ENCODE data around the gene DCTN5.
"Not testable (repeated sequence)": the region's sequence is repeated elsewhere in the genome, so short reads cannot be mapped to it uniquely, and the experiment has no call there.

The DCTN5 gene

DNA sequence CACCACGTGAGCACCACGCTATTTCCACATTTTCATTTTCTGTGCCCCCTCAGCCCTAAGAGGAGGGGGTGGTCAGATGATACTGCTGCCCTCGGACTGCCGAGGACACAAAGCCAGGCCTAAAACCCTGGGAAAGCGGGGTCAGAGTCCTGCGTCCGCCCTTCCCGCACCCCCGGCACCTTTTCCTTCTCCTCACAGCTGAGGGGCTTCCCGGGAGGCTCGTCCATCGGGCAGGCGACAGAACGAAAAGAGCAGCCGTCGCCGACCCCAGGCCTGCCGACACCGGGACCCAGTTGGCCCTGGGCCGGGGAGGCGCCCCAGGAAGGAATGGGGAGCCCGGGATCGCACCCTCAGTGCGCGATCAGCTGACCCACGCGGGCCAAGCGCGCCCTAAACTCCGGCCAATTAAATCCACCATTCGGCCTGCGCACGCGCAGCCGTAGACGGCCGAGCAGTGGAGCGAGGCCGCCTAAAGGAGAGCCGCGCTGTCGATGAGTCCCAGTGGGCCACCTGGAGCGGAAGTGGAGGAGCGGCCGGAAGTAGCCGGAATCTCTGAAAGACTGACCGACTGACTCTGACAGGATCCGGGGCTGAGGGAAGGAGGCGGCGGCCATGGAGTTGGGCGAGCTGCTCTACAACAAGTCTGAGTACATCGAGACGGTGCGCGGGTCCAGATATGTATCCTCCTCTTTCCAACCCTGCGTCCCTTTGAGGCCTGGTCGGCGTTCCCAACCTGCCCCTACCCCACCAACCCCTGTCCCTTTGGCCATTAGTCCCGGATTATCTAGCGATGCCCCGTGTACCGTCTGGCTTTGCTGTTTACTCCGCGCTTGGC lies at the start of gene DCTN5, which contains the start of gene PALB2:
Gene DCTN5, plus strand, starts transcription at position 536 of the 835 bp plus-strand sequence. Its CDS starts 77 bp downstream, at position 613.
Gene PALB2, minus strand, starts transcription at position 380 of the 835 bp plus-strand sequence. Its CDS starts 153 bp downstream, at position 227.
- DNase-seq = peak; percentile 94

DNA sequence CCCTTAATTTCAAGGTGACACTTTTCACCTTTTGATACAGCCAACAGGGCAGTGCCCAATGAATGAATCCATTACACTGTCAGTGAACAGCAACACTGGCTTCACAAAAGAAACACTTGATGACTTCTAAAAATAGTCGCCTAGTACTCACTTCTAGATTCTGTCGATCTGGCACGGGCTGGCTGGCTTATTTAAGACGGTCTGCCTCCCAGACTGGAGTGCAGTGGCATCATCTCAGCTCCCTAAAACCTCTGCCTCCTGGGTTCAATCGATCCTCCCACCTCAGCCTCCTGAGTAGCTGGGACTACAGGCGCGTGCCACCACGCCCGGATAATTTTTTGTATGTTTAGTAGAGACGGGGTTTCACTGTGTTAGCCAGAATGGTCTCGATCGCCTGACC lies 47.1 kb upstream of the DCTN5 start:
- DNase-seq = no peak

DNA sequence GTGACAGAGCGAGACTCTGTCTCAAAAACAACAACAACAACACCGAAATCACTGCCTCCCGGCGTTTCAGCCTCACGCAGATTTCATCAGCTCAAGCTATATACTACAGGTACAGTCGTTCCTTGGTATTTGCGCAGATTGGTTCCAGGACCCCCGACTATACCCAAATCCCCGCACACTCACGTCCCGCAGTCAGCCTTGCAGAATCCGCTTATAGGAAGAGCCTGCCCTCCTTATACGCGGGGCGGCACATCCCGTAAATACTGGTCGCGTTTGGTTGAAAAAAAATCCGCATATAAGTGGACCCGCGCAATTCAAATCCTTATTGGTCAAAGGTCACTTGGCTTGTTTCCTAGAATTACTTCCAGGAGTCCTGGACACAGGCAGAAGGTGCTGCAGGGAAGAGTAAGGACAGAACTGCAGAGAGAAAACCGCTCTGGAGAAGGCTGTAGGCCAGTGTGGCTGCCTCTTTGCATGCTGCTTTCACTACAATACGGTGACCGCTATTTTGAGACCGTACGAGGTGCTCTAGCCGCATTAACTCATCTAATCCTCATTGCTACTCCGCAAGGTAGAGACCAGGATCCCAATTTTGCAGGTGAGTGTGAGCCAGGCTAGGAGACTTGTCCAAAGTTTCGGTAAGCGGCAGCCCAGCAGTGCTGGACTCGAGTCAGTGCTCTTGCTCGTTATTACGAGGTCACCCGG lies 45.9 kb upstream of the DCTN5 start:
- no peak for DNase-seq

DNA sequence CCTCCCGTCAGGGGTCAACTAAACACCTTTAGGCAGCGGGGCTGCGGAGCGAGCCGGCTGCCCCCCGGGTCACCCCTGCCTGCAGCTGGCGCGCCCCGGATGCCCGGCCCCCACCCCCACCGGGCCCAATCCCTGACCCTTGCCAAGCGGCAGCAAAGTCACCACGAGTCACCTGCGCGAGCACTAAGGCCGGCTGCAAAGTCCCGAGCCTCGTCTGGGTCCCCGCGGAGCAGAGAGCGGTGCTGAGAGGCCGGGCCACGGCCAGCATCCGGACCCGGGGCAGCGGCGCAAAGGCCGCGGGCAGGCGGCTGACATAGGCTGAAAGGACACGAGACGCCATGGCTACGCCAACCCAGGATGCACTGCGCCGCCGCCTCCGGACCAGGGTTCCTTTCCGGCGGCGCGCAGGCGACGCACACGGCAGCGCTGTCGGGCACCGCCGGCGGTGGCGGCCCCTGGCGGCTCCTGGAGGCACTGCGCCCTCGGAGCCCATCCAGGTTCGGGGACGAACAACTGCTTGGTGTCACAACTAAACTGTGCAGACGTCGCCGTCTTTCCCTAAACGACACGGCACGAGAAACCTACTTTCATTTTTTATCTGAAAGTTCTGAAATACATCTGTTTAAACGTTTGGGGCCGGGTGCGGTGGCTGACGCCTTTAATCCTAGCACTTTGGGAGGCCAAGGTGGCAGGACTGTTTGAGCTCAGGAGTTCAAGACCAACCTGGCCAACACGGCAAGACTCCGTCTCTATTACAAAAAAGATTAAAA lies 45.1 kb upstream of the DCTN5 start, which contains the start of gene NDUFAB1:
Gene NDUFAB1, minus strand, starts transcription at position 366 of the 770 bp plus-strand sequence. Its CDS starts 26 bp downstream, at position 340.
- peak; percentile 94 for DNase-seq

DNA sequence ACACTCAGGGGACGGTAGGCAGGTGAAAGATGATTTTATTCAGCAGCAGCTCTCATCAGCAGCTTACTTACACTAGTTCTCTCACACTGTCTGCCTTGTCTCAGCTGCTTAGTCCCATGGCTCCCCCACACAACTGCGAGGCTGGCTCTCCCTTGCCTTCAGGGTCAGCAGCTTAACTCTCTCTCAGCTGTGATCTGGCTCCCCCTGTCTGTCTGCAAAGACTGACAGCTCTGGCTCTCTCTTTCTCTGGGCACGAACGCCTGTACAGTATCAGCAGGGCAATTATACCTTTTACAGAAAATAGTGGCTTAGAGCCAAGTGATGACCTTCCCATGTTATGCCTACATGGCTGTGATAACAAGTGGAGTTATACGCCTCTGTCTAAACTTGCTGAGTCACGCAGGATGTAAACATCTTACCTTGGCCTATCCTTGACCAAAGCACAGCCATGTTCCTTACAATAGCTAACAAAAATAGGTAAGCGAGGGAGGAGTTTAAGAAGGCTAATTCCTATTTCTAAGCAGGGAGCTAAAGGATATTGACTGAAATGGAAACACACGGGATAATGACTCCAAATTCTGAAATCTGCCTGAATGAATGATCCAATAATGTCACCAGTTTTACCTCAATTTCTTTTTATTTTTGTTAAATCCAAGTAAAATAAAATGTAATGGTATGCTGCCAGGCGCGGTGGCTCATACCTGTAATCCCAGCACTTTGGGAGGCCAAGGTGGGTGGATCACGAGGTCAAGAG lies 44.1 kb upstream of the DCTN5 start:
- DNase-seq = peak; percentile 8

DNA sequence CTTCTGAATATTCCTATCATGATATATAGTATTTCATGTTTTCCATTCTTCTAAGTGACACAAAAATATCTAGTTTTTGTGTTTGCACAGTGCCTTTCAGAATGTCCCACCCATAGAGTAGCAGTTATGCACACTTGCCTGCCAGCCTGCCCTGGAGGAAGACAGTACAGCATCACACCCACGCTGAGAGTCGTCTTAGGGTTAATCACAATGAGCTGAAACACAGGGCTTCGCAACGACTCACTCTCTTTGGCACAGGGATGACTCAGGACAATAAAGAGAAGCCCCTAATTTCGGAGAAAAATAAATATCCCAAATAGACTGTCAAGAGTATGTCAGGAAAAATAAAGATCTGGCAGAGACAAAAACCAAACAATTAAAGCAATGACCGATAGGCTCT lies 33.5 kb upstream of the DCTN5 start:
- DNase-seq = no peak

DNA sequence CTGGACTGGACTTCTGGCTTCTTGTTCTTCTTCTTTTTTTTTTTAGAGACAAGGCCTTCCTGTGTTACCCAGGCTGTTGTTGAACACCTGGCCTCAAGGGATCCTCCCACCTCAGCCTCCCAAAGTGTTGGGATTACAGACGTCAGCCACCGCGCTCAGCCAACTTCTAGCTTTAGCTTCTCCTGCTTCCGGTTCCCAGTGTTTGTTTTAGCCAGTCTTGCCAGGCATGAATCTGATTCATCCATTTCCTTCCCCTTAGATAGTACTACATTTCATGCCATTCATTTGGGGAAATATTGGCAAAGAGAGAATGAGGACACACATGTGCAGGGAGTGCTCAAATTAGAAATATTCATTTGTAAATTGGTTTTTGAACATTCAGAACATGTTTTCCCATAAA lies 33.1 kb upstream of the DCTN5 start:
- no peak for DNase-seq

DNA sequence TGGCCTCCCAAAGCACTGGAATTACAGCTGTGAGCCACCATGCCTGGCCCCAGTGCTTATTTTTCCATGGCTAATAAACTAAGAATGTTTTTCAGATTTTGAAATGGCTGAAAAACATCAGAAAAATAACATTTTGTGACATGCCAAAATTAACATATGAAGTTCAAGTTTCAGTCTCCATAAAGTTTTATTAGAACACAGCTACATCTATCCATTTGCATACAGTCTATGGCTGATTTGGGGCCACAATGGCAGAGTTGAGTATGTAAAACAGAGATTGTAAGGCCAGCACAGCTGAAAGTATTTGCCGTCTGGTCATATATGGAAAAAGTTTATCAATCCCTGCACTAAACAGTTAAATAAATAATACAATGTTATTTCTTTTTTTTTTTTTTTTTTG lies 31.3 kb upstream of the DCTN5 start:
- no peak for DNase-seq

DNA sequence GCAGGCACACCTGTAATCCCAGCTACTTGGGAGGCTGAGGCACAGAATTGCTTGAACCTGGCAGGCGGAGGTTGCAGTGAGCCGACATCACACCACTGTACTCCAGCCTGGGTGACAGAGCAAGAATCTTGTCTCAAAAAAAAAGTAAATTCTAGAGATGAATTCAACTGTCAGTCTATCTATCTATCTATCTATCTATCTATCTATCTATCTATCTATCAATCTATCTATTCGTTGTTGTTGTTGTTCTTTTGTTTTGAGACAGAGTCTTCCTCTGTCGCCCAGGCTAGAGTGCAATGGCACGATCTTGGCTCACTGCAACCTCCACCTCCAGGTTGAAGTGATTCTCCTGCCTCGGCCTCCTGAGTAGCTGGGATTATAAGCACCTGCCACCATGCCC lies 30.4 kb upstream of the DCTN5 start:
- not testable (repeated sequence) for DNase-seq

DNA sequence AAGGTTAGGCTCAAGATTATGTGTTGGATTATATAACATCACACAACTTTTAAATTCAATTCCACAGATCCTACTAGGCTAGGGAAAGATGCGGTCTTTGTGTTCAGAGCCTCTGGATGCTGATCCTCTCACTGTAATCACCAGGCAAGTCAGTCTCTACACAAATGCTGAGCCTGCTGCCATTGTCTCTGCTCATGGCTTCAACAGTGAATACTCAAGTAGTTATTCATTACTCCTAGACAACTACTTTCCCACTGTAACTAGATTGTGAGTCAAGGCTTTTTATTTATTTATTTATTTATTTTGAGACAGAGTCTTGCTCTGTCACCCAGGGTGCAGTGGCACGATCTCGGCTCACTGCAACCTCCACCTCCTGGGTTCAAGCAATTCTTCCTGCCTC lies 29.3 kb upstream of the DCTN5 start:
- no peak for DNase-seq

DNA sequence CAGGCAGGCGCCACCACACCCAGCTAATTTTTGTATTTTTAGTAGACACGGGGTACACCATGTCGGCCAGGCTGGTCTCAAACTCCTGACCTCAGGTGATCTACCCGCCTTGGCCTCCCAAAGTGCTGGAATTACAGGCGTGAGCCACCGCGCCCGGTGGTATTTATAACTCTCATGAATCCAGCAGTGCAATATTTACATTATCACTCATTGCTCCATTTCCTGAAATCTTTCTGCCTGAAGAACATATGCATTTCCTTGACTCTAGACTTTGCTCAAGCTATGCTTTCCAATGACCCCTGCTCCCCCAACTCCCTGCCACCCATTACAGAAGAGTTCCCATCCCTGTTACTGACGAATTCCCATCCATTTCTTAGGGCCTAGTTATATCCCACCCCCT lies 25.5 kb upstream of the DCTN5 start:
- no peak for DNase-seq

DNA sequence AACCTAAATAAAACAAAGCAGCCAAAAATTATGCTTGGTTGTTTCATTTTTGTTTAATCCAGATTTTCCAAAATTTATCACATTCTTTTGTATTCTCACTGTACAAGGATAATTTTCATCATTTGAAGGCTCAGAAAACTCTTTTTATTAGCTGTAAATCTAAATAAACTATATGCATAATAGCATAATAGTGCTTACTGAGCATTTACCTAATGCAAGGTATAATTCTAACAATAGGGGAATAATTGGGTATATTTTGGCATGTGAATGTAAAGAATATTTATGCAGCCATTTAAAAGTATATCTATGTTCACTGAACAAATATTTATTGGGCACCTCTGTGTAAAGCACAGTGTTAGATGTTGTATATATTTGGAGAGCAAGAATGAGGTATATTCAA lies 17.2 kb upstream of the DCTN5 start:
- no peak for DNase-seq

DNA sequence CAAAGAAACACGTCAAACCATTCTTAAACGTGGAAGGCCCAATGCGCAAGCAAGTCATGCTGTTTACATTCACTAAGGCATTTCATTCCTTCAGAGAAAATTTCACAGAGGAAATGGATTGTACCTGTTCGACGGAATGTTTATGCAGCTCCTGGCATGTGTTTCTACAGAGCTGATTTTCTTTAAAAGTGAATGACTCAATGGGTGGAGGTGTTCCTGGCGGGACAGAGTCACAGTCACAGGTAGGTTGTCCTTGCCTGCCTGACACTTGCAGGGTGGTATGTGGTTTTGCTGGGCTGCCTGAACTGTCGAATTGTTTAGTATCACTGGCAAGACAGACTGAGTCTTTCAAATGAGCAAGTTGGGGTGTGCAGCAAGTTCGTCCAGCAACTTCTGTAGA lies 11.8 kb upstream of the DCTN5 start:
- DNase-seq = no peak

DNA sequence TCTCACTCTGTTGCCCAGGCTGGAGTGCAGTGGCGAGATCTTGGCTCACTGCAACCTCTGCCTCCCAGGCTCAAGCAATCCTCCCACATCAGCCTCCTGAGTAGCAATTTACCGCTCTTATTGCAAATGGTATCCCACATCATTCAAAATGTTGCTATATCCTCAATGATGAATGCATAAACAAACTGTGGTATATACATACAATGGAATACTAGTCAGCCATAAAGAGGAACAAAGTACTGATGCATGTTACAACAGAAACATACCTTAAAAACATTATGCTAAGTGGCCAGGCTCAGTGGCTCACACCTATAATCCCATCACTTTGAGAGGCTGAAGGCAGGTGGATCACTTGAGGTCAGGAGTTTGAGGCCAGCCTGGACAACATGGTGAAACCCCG lies 9.4 kb upstream of the DCTN5 start:
- DNase-seq = not testable (repeated sequence)

DNA sequence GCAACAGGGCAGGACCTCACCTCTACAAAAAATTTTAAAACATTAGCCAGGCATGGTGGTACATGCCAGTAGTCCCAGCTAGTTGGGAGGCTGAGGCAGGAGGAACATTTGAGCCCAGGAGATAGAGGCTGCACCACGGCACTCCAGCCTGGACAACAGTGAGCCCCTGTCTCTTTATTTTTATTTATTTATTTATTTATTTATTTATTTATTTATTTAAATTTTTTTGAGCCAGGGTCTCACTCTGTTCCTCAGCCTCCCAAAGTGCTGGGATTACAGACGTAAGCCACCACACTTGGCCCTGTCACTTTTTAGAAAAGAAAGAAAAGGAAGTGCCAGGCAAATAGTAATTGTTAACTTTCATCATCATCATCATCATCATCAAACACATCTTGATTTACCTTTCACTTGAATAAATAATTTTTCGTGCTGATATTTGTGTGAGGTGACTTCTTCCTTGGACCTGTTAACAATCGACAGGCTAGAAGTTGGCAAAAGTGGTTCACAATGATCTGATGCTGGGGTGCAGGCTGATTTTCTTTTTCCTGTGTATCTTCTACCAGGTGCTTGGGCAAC lies 6.7 kb upstream of the DCTN5 start:
- no peak for DNase-seq

DNA sequence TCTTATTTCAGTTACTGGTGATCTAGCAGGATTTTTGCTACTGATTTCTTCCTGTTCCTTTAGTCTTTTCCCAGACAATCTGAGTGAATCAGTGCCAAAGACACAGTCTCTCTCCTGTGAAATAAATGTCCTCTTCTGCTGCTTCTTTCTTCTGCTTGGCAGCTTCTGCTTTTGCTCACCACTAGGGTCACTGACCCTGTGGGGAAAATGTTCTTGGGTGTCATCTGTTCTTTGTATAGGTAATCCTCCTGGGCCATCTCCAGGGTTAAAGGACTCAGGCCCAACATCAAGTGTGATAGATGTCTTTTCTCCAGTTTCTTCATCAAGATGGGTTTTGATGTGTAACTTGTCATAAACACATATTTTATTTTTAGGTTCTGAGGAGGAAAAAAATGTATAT lies 5.3 kb upstream of the DCTN5 start:
- no peak for DNase-seq

DNA sequence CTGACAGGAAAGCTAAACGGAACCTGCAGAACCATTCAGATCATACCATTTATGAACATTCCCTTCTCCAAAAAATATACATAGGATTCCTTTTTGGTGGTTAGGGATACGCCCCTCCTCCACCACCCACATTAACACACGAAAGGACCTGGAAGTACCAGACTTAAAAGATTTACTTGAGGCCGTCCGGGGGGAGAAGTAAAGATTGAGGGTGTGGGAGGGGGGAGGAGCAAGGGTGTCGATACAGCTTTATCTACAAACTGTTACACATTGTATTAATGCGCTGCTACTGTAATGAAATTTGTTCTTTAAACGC lies 693 bp upstream of the DCTN5 start:
- no peak for DNase-seq

DNA sequence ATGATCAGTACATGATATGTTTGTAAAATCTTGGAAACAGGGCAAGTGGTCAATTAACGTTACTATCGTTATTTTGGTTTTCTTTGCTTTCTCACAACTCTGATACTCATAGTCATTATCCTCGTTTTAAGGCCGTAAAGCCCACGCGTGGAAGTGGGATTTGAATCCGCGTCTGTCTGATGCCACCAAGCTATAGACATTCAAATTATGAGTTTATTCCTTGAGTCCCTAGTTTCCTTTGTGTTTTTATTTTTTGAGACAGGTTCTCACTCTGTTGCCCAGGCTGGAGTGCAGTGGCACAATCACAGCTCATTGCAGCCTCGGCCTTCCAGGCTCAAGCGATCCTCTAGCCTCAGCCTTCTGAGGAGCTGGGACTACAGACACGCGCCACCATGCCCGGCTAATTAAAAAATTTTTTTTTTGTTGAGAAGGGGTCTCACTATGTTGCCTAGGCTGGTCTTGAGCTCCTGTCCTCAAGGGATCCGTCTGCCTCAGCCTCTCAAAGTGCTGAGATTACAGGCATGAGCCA lies 1.0 kb downstream of the DCTN5 start:
- peak; percentile 1 for DNase-seq

DNA sequence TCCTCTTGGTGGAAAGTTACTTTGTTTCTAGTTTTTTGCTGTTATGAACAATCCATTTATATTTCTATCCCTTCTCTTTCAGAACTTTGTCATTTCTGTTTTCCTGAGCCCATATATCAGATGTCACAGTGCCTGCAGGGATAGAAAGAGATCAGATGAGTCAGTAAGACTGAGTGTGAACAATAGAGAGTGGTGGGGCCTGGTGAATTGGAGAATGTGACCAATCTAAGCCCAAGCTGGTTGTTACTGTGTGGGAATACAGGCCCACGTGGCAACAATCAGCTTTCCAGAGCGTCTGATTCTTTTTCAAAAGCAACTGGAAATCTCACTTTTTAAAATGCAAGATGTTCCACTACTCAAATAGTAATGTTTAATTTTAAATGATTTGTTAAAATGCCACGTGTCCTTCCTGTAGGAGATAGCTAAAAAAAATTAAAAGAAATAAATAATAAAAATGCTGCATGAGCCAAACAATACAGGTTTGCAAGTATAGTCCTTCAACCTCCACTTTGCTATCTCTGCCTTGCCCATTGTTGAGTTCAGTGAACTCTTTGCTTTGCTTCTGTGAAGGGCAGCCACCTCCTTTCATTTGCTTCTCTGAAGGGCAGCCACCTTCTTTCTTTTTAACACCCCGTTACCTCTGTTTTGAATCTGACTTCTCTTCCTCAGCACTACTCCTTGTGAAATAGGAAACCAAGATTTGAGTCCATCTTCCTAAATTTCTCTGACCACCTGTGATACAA lies 9.6 kb downstream of the DCTN5 start:
- no peak for DNase-seq

DNA sequence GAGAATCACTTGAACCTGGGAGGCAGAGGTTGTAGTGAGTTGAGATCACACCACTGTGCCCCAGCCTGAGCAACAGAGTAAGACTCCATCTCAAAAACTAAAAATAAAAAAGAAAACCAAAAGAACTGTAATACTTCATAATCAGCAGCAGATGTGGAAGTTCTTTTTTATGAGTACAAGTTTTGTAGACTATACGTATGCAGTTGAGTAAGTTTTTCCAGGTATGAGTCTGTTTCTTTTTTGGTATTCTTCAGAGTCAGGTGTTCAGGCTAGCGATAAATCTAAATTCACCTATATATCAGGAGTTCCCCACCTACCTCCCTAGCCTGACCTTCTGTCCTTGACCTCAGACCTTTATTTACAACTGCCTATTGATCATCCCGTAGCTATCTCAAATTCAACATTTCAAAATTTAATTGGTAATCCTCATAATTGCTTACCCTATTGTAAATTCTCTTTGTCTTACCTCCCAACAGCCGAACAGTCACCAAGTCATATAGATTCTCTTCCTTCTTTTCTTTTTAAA lies 10.7 kb downstream of the DCTN5 start:
- DNase-seq = no peak

DNA sequence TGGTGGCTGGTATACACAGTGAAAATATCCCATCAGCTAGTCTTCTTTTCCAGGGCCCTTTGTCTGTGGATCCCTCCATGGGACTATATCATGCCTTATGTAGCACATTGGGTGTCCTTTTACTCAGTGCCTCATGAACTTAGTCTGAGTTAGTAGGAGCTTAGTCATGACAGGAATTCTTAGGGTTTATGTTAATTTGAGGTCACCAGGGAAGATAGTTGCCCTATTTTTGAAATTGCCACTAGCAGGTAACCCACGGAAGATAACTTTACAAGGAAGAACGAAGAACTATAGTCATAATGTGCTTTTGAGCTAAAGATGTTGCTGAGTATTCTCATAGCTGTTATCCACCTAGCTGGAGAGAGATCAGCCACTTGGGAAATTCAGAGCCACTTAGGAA lies 22.7 kb downstream of the DCTN5 start:
- no peak for DNase-seq
